GM21619 (cell line): ENCODE measurements around the gene PIP5K1C.
A peak's percentile ranks its signal among the peaks of the same experiment; 100 is the strongest.

Experiments
- ATAC-seq: cut with Tn5 transposase; IDR thresholded peaks from one replicate; pipeline ENCODE4 v1.9.1; 2021; ENCODE audit not compliant: unreplicated experiment

Gene PIP5K1C, protein sequence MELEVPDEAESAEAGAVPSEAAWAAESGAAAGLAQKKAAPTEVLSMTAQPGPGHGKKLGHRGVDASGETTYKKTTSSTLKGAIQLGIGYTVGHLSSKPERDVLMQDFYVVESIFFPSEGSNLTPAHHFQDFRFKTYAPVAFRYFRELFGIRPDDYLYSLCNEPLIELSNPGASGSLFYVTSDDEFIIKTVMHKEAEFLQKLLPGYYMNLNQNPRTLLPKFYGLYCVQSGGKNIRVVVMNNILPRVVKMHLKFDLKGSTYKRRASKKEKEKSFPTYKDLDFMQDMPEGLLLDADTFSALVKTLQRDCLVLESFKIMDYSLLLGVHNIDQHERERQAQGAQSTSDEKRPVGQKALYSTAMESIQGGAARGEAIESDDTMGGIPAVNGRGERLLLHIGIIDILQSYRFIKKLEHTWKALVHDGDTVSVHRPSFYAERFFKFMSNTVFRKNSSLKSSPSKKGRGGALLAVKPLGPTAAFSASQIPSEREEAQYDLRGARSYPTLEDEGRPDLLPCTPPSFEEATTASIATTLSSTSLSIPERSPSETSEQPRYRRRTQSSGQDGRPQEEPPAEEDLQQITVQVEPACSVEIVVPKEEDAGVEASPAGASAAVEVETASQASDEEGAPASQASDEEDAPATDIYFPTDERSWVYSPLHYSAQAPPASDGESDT

DNA sequence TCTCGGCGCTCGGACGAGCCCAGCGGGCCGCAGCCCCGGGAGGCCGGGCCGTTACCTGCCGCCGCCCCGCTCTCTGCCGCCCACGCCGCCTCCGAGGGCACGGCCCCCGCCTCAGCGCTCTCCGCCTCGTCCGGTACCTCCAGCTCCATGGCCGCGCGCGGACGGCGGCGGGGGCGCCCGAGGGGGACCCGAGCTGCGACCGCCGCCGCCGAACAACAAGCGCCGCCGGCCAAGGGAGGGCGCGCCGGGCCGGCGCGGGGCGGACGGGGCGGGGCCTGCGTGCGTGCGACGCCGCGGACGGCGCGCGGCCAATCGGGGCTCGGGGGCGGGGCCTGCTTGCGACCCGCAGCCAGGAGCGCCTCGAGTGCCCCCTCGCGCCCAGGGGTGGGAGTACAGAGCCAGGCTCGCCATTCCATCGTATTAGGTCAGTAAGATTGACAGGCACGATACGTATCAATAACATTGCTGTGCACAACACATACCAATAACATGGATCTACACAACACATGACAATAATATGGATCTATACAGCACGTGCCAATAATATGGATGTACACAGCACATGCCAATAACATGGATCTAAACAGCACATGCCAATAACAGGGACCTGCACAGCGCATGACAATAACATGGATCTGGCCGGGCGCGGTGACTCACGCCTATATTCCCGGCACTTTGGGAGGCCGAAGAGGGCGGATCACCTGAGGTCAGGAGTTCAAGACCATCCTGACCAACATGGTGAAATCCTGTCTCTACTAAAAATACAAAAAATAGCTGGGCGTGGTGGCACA is at the start of gene PIP5K1C:
Gene PIP5K1C (minus strand): TSS at position 227 of the 791 bp plus-strand sequence. CDS start 78 bp downstream, at position 149.
- ATAC-seq, result peak; percentile 70

DNA sequence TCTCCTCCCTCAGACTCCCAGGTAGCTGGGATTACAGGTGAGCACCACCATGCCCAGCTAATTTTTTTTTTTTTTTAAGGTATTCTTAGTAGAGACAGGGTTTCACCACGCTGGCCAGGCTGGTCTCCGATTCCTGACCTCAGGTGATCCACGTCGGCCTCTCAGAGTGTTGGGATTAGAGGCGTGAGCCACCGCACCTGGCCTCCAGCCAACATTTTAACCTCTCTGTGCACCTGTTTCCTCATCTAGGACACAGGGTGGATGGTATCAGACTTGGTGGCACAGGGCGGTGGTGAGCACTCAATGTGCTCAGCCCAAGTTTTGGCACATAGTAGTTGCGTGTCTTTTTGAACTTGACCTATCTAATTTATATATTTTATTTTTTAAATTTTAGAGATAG is 48.7 kb upstream of the PIP5K1C start:
- no peak for ATAC-seq

DNA sequence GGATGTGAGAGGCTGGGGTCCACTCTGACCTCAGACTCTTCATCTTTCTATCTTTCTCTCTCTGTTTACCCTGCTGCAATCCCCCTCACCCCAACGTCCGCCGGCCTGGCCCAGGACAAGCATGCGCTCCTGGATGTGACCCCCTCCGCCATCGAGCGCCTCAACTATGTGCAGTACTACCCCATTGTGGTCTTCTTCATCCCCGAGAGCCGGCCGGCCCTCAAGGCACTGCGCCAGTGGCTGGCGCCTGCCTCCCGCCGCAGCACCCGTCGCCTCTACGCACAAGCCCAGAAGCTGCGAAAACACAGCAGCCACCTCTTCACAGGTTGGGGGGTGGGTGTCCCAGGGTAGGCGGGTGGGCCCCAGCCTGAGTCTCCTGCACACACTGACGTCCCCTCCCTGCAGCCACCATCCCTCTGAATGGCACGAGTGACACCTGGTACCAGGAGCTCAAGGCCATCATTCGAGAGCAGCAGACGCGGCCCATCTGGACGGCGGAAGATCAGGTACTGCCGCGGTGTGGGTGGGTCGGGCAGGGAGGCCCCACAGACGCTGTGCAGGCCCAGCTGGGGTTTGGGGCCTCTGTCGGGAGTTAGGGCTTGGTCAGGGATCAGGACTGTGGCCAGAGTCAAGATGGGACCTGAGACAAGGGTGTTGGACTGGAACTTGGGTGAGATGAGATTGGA is 46.2 kb upstream of the PIP5K1C start:
- ATAC-seq, result no peak

DNA sequence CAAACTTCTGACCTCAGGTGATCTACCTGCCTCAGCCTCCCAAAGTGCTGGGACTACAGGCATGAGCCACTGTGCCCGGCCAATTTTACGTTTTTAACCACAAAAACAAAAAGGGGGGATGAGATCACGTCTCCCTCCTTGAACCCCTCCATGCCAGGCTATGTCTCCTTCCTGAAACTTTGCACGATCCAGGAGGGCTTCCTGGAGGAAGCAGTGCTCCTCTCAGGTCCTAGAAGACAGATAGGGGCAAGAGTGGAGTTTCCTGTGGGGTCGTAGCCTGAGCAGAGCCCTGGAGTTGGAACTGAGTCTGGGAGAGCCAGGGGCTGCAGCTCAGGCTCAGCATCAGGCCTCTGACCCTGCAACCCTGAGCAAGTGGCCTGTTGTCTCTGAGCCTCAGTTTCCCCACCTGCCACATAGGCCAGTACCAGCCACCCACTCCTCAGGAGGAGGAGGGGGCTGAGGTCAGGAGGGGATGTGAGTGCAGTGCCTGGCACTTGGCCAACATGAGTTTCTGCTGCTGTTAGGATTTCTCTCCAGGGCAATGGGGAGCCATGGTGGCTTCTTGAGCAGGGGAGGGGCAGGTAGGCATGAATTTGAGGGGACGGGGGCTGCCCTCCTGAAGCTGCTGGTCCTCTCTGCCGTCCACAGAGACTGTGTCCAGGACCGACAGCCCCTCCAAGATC is 45.2 kb upstream of the PIP5K1C start:
- ATAC-seq, result no peak

DNA sequence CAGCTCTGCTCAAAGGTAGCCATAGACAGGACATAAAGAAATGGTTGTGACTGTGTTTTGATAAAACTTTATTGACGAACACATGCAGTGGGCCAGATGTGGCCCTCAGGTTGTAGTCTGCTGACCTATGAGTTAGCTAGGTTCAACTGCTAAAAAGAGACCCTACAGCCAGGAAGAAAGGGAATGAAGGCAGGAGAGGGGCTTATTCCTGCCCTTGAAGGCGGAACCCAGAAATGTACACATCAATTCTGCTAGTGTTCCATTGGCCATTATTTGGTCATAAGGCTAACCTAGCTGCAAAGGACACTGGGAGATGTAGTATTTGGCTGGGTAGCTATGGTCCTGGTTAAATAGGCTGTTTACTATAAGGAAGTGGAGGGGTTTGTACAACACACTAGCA is 43.2 kb upstream of the PIP5K1C start:
- ATAC-seq, result no peak

DNA sequence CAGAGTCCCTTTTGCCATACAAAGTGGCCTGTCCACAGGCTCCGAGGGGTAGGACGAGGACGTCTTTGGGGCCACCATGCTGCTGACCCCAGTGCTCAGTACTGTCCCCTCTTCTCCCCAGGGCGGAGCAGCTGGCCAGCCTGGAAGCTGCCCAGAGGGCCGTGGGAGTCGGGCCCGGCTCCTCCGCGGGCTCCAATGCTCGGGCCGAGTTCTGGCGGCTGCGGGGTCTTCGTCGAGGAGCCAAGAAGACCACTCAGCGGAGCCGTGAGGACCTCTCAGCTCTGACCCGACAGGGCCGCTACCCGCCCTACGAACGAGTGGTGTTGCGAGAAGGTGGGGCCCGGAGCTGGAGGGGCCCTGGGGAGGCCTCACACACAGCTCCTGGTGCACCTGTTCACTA is 40.2 kb upstream of the PIP5K1C start:
- no peak for ATAC-seq

DNA sequence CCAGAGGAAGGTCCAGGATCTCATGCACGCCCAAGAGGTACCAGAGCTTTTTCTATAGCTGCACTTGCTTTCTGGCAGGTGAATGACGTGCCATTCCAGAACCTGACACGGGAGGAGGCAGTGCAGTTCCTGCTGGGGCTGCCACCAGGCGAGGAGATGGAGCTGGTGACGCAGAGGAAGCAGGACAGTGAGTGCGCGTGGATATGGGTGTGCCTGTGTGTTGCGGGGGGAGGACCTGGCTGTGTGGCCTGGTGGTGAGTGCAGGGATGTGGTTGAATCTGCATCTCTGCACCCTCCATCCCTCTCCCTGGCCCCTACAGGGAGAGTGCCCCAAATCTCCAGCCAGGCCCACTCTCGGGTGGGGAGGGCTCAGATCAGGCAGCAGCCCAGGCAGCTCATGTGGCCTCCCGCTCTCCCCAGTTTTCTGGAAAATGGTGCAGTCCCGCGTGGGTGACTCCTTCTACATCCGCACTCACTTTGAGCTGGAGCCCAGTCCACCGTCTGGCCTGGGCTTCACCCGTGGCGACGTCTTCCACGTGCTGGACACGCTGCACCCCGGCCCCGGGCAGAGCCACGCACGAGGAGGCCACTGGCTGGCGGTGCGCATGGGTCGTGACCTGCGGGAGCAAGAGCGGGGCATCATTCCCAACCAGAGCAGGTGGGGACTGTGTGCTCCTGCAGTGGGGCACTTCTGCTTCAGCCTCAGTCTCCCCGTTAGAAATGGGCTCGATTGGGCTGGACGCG is 38.4 kb upstream of the PIP5K1C start:
- ATAC-seq, result no peak

DNA sequence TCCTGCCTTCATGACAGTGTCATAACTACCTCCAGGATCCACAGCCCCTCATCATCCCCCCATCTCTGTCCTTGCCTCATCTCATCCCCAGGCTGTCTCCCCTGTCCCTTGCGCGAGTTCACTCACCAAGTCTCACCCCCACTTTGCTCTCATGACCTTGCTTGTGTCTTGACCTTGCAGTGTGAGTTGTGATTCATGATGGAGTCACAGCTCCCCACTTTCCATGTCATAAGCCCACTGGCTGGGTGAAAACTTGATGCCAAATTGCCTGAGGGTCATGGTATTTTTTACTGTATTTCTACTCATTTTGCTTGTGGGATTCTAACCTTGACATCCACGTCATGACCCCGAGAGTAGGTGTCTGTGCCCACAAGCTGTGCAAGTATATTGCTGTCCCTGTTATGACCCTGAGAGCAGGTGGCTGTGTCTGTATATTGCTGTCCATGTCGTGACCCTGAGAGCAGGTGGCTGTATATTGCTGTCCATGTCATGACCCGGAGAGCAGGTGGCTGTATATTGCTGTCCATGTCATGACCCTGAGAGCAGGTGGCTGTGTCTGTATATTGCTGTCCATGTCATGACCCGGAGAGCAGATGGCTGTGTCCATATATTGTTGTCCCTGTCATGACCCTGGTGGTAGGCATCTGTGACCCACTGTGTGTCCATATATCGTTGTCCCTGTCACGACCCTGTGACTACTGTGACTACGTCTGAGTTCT is 37.4 kb upstream of the PIP5K1C start:
- no peak for ATAC-seq

DNA sequence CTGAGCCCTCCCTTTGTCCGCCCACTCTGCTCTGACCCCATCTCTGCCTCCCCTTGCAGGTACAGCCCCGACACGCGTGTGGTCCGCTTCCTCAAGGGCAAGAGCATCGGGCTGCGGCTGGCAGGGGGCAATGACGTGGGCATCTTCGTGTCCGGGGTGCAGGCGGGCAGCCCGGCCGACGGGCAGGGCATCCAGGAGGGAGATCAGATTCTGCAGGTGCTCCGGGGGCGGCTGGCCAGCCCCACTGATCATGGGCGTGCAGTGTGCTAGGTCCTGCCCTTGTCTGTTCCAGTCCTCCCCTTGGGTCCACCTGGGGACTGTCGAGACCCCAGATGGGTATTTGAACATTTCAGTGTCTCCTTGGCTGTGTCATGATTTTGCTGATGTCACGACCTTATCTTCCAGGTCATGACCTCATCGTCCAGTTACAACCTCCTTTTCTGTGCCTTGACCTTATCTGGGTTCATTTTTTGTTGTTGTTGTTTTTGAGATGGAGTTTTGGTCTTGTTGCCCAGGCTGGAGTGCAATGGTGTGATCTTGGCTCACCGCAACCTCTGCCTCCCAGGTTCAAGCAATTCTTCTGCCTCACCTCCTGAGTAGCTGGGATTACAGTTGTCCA is 35.9 kb upstream of the PIP5K1C start:
- ATAC-seq, result no peak

DNA sequence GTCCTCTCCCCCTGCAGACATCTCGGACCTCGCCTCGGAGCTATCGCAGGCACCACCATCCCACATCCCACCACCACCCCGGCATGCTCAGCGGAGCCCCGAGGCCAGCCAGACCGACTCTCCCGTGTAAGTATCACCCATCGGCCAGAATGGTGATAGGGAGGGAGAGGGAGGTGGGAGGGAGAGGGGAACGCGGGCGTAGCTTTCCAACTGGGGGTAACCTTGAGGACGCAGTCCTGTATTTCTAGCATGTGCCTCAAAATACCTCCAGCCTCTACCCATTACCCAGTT is 34.0 kb upstream of the PIP5K1C start:
- no peak for ATAC-seq

DNA sequence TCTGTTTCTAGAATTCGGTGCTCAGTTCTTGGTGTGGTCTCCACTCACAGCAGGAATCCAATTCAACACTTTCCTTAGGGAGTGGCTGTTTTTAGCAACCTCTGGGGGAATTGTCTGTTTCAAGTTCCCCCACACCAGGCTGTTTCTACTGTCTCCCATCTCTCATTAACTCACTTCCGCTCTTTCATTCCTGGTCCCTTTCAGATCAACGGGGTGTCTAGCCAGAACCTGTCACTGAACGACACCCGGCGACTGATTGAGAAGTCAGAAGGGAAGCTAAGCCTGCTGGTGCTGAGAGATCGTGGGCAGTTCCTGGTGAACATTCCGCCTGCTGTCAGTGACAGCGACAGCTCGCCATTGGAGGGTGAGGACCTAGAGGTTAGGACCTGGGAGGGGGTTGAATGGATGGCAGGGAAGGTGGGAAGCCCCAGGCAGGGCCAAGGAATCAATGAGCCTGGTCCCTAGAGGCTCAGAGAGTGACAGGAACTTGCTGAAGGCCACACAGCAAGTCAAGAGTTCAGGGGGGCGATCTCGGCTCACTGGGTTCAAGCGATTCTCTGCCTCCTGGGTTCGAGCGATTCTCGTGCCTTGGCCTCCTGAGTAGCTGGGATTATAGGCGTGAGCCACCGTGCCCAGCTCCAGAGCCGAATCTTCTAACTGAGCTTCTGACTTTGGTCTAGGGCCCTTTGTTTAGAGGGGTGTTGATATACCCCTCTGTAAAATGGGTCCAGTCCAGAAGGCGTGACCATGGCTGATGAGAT is 33.5 kb upstream of the PIP5K1C start:
- ATAC-seq, result no peak

DNA sequence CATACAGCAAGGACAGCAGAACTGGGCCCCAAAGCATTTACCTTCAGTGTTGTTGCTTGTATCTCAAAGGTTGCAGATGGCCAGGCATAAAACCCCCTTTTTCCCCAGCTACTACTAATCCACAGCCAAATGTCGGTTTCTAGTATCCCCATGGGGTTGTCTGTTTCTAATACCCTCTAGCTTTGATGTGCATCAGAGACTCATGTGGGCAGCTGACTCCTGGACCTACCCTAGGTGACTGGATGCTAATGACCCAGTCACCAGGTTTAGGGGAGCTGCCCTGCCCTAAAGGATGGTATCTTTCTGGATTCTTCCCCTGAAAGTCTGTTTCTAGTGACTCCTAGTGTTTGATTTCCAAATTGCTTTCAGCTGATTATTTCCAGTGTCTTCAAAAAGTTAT is 31.8 kb upstream of the PIP5K1C start:
- ATAC-seq, result no peak

DNA sequence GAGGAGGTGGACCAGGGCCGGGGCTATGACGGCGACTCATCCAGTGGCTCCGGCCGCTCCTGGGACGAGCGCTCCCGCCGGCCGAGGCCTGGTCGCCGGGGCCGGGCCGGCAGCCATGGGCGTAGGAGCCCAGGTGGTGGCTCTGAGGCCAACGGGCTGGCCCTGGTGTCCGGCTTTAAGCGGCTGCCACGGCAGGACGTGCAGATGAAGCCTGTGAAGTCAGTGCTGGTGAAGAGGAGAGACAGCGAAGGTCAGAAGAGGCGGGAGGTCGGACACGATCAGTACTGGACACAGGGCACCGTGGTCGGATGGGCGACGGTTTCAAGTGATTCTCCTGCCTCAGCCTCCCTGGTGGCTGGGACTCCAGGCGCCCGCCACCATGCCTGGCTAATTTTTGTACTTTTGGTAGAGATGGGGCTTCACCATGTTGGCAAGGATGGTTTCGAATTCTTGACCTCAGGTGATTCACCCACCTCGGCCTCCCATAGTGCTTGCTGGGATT is 30.2 kb upstream of the PIP5K1C start:
- ATAC-seq, result no peak

DNA sequence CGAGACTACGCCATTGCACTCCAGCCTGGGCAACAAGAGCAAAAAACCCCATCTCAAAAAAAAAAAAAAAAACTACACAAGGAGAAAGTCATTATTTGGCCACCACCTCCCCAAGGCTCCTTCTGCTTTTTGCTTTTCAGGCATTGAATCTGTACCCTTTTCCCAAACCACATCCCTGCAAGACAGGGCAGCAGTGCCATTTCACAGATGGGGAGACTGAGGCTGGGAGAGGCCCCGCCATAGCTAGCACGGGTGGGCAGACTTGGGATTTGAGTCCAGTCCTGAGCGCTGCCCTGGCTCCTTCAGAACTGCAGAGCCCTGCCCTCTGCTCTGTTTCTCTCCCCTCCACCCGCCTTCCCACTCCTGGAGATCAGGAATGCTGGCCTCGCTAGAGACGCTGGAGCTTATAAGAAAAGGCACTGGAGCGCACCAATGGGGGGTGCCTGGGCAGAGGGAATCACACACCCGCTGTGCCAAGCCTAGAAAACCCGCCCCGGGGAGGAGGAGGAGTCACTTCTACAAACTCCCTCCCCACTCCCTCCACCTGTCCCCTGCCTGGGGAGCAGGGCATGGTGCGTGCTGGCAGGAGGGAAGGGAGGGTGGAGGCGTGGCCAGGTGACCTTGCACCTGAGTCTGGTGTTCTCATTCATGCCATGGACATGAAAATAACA is 25.5 kb upstream of the PIP5K1C start:
- no peak for ATAC-seq

DNA sequence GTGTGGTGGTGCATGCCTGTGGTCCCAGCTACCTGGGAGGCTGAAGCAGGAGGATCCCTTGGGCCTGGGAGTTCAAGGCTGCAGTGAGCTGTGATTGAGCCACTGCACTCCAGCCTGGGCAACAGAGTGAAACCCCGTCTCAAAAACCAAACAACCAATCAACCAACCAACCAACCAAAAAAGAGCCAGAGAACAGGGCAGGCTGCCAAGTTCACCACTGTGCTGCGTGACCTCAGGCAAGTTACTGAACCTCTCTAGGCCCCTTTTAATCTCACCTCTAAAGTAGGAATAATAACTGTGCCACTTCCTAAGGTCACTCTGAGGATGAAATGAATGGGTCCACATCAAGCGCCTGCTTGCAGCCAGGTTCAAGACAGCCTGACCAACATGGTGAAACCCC is 24.9 kb upstream of the PIP5K1C start:
- ATAC-seq, result no peak

DNA sequence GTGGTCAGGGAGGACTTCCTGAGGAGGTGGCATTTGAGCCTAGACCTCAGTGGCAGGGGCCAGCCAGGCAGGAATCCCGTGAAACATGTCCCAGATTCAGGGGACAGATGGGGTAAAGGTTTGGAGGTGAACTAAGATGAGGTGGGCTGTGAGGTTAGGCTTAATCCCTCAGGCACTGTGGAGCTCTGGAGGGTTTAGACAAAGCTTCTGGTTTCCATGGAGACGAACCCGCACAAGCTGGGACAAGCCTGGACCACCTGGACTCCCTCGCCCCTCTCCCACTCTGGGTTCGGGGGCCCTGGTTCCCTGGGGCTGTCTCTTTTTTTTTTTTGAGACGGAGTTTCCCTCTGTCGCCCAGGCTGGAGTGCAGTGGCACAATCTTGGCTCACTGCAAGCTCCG is 23.6 kb upstream of the PIP5K1C start:
- no peak for ATAC-seq

DNA sequence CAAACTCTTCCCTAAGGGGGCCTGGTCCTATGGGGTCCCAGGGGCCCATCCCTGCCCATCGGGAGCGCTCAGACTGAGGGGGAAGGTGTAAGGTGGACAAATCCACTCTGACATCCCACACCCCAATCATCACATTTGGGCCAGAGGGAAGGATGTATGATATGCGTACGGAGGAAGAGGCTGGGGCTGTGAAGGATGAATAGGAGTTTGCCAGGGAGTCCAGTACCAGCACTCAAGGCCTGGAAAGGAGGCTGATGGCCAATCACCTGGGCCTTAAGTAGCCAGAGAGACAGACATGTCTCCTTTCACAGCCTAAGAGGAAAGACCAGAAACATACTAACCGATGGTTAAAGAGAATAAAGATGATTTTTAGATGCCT is 22.8 kb upstream of the PIP5K1C start:
- ATAC-seq, result no peak
